Measurements from ENCODE around the gene PDZRN3.

- TF ChIP-seq DR1 (CRISPR knock-in tag; IDR thresholded peaks at IDR 0.05) (no peak), CTCF (CRISPR knock-in tag; IDR thresholded peaks at IDR 0.05) (no peak), ZNF468 (CRISPR knock-in tag; IDR thresholded peaks at IDR 0.05) (no peak), RAD21 (CRISPR knock-in tag; IDR thresholded peaks at IDR 0.05) (no peak), POGZ (CRISPR knock-in tag; IDR thresholded peaks at IDR 0.05) (no peak)
Measured at GRCh38 chr3:73484656-73485248, 140.0 kb downstream of the PDZRN3 start.

Measured in HepG2 (cell line).